GM18951 (cell line): Measurements from ENCODE around the gene TOR4A.
"Not testable (repeated sequence)": the region's sequence is repeated elsewhere in the genome, so short reads cannot be mapped to it uniquely, and the experiment has no call there.

Experiments
- POLR2A ChIP-seq: IDR thresholded peaks from 4 replicates; pipeline ENCODE4 v1.6.1; 2011; ENCODE audit warnings: mild to moderate bottlenecking; ENCODE audit not compliant: insufficient read length, insufficient read depth; ENCODE audit errors: extremely low read depth
- in situ Hi-C: fragments of 300-500 bp; cut with MboI; formaldehyde crosslinking; loops from one replicate; pipeline ENCODE4 v1.12.0; 2022; ENCODE audit warnings: low sequenced_read_pairs, mixed read lengths, inconsistent platforms; ENCODE audit not compliant: unreplicated experiment

TOR4A gene

DNA sequence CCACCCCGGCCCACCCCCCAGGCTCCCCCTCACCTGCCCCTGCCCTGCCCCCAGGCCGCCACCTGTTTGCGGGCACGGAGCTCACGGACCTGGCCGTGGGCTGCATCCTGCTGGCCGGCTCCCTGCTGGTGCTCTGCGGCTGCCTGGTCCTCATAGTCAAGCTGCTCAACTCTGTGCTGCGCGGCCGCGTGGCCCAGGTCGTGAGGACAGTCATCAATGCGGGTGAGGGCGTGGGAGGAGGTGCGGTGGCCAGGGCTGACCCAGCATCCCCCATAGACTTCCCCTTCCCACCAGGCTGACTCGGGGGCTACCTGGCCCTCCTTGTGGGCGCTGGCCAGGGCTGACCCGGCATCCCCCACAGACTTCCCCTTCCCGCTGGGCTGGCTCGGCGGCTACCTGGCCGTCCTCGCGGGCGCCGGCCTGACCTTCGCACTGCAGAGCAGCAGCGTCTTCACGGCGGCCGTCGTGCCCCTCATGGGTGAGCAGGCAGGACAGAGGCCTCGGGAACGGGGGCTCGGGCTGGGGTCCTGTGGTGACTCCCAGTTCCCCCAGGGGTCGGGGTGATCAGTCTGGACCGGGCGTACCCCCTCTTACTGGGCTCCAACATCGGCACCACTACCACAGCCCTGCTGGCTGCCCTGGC, 43.4 kb upstream of the TOR4A start:
- in situ Hi-C loops = no loop called here
- no peak for TF ChIP-seq POLR2A

DNA sequence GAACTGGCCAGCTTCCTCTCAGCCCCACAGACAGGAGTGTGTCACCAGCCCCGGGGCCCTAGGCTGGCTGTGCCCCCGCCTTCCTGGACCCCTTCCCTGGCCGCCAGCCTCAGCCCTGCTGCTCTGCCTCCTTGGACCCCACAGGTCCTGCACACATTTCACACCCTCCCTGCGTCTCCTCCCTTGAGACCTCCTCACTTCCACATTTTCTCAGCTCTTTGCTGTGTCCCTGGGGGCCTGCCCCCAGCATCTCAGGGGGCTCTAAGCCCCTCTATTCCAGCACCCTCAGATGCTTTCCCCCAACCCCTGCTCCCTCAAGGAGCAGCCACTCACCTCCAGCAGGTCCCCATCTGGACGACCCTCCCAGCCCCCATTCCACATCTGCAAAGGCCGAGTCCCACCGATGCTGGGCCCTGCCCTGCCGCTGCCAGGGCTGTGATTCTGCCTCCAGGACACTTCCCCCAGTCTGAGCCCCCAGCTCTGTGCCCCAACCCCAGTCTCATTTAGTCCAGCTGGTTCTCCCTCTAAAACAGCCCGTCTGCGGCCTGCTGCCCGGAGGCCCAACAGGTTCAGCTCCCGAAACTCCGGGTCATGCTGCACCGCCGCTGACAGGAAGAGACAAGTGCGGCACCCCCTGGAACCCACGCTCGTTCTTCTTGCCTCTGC, 42.6 kb upstream of the TOR4A start:
- in situ Hi-C loops = no loop called here
- TF ChIP-seq POLR2A = no peak

DNA sequence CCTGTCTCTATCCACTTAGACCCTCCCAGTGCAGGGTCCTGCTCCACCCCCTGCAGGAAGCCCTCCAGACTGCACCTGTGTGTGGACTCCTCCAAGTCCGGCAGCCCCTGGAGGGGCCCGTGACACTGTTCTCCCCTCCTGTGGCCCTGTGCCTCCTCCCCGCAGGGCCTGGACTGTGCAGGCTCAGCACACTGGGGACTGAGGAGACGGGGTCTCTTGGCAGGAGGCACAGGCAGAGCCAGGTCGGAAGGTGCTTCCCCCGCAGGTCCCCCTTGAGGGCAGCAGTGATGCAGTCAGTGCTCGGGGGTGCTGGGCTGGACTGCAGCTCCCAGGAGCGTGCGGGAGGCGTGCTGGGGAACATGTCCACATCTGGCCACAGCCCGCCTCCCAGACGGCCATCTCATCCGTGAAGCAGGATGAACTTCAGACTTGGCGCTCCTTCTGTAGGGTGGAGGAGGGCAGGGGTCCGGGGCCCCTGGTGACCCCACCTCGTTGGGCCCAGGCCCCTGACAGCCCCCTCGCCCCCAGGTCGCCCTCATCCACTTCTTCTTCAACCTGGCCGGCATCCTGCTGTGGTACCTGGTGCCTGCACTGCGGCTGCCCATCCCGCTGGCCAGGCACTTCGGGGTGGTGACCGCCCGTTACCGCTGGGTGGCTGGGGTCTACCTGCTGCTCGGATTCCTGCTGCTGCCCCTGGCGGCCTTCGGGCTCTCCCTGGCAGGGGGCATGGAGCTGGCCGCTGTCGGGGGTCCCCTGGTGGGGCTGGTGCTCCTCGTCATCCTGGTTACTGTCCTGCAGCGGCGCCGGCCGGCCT, 41.9 kb upstream of the TOR4A start:
- in situ Hi-C loops = no loop called here
- TF ChIP-seq POLR2A = no peak

DNA sequence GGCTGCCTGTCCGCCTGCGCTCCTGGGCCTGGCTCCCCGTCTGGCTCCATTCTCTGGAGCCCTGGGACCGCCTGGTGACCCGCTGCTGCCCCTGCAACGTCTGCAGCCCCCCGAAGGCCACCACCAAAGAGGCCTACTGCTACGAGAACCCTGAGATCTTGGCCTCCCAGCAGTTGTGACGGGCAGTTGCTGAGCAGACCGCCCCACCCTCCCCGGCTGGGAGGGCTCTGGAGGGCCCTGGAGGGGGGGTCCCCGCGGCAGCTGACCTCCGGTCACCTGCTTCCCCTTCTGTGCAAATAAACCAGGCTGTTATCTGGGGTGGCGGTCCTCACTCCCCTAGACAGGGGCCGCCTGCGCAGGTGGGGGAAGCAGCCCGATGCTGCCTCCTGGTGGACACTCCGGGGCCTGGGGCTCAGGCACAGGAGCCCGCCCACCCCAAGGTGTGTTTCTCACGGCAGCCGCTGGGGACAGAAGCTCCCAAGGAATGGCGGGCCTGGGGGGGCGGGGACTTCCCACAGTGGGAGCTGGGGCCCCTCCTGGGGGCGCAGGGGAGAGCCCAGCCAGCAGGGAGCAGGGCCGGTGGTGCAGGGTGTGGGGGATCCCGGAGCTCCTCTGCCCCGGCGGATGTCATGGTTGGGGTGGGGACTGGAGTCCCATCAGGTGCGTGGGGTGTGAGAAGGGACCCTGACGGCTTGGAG, 41.1 kb upstream of the TOR4A start:
- in situ Hi-C loops = no loop called here

GRCh38 chr9:137236936-137237421, 40.5 kb upstream of the TOR4A start:
- in situ Hi-C loops = no loop called here
- no peak for TF ChIP-seq POLR2A

More for the DNA sequence above, 41.1 kb upstream of the TOR4A start:
- no peak for TF ChIP-seq POLR2A

- no peak for TF ChIP-seq POLR2A
- in situ Hi-C loops = no loop called here
Measured at GRCh38 chr9:137237759-137238726, 39.5 kb upstream of the TOR4A start.

DNA sequence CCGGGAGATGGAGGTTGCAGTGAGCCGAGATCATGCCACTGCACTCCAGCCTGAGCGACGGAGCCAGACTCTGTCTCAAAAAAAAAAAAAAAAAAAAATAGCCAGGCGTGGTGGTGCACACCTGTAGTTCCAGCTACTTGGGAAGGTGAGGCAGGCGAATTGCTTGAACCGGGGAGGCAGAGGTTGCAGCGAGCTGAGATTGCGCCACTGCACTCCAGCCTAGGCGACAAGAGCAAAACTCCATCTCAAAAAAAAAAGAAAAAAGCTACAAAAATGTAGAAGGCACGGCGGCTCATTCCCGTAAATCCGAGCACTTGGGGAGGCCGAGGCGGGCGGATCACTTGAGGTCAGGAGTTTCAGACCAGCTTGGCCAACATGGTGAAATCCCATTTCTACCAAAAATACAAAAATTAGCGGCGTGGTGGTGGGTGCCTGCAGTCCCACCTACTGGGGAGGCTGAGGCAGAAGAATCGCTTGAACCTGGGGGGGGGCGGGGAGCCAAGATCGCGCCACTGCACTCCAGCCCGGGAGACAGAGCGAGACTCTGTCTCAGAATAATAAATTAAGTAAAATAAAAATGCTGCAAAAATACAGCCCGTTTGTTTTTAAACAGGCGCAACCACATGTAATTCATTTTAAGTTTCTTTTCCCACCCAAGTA, 37.9 kb upstream of the TOR4A start:
- in situ Hi-C loops = not testable (repeated sequence)

DNA sequence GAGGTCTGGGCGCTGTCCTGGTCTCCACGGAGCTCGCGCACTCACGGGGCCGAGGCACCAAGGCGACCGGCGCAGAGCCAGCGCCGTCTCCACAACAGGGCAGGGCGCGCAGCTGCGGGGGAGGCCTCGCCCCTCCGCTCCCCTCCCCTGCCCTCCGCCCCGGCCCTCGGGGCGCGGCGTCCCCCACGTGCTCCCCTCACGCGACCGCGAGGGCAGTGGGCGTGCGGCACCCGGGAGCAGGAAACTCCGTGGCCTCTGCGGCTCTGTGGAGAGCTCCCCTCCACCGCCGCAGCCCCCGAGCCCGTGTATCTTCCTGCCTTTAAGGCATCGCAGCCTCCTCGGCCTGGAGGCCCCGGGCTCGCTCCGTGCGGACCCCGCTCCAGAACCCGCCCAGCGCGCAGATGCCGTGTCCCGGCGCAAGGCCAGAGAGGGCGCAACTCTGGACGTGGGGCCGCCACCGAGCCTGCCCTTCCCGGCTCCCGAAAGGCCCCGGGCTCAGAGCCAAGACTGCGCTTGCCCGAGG, 37.1 kb upstream of the TOR4A start:
- in situ Hi-C loops = no loop called here
- peak; percentile 53 for TF ChIP-seq POLR2A

GRCh38 chr9:137240841-137241489, 36.6 kb upstream of the TOR4A start, which contains the start of gene TUBB4B:
Gene TUBB4B, plus strand, starts transcription at chr9:137241287. Its CDS starts 74 bp downstream, at chr9:137241361.
- in situ Hi-C loops = no loop called here
- TF ChIP-seq POLR2A = peak; percentile 100

- in situ Hi-C loops = no loop called here
- TF ChIP-seq POLR2A = no peak
Measured at GRCh38 chr9:137241490-137242268, 35.8 kb upstream of the TOR4A start.
